Body of pancreas (tissue), 4 donors: Measurements from ENCODE around the gene TNS4. TPM values are rescaled to one million over a fixed set of nuclear protein-coding genes. Genes with fewer than 3 reads are reported as not detected.

Source experiments
- ATAC-seq: fragments of 150-250 bp; one replicate; pipeline ENCODE4 v1.9.1; 2016
- DNase-seq, 4 donors: peaks; one replicate each; pipeline ENCODE4 v3.0.0-alpha.2; 2019
- H3K27ac ChIP-seq, 4 donors: fragments of 200-600 bp; sonication (generic); 1 replicate in 3 of 4; 2 replicates in 1 of 4; pipeline versions ENCODE4 v1.5.1 to v1.6.1; 2016 to 2019; ENCODE audit warnings: mild to moderate bottlenecking in 1 of 4, mixed read lengths in 1 of 4, moderate library complexity in 1 of 4
- H3K27me3 ChIP-seq, 2 donors: fragments of 200-600 bp; sonication (generic); one replicate each; pipeline ENCODE4 v1.6.0; 2016; ENCODE audit warnings: mild to moderate bottlenecking in 1 of 2
- H3K36me3 ChIP-seq, 2 donors: fragments of 200-600 bp; sonication (generic); replicated peaks in 1 of 2; 2 replicates each; pipeline ENCODE4 v1.5.1; 2016; ENCODE audit warnings: low read depth in 2 of 2; ENCODE audit not compliant: insufficient read depth in 1 of 2
- H3K4me1 ChIP-seq: fragments of 200-600 bp; sonication (generic); one replicate; pipeline ENCODE4 v1.6.0; 2016
- H3K4me3 ChIP-seq, 2 donors: fragments of 200-600 bp; sonication (generic); 1 replicate in 1 of 2; 2 replicates in 1 of 2; pipeline ENCODE4 v1.5.1; 2016 to 2019
- H3K9me3 ChIP-seq, 3 donors: fragments of 200-600 bp; sonication (generic); 1 replicate in 2 of 3; 2 replicates in 1 of 3; pipeline ENCODE4 v1.5.1; 2016
- POLR2A ChIP-seq, 3 donors: fragments of 450-650 bp; IDR thresholded peaks; one replicate each; pipeline ENCODE4 v1.6.1; 2016; ENCODE audit warnings: antibody characterized with exemption in 3 of 3, mild to moderate bottlenecking in 2 of 3
- WGBS, 2 donors: methylation state at CpG; one replicate each; pipeline ENCODE4 v1.1.5; 2017; 5-methylcytosine and 5-hydroxymethylcytosine counted together
- intact Hi-C: fragments of 100-400 bp; cut with DNase I; formaldehyde crosslinking; loops from one replicate; pipeline ENCODE4 v1.15.1; 2023
- total RNA-seq, 2 donors: library from RNA; depleted of rRNA; stranded (reverse); fragments of >200 nt; gene quantifications; one replicate each; pipeline ENCODE4 v1.1.0, GENCODE V29; 2016
- TF ChIP-seq, protein P1 (sequence below), 7 experiments: fragments of 450-650 bp in 4 of 7; fragments of 200-600 bp in 3 of 7; sonication (generic) in 3 of 7; IDR thresholded peaks; one replicate each; pipeline ENCODE4 v1.5.1; 2016 to 2019; ENCODE audit warnings: antibody characterized with exemption in 7 of 7

TNS4 gene
- total RNA-seq, 2 donors from 2014 or later, result not detected

DNA sequence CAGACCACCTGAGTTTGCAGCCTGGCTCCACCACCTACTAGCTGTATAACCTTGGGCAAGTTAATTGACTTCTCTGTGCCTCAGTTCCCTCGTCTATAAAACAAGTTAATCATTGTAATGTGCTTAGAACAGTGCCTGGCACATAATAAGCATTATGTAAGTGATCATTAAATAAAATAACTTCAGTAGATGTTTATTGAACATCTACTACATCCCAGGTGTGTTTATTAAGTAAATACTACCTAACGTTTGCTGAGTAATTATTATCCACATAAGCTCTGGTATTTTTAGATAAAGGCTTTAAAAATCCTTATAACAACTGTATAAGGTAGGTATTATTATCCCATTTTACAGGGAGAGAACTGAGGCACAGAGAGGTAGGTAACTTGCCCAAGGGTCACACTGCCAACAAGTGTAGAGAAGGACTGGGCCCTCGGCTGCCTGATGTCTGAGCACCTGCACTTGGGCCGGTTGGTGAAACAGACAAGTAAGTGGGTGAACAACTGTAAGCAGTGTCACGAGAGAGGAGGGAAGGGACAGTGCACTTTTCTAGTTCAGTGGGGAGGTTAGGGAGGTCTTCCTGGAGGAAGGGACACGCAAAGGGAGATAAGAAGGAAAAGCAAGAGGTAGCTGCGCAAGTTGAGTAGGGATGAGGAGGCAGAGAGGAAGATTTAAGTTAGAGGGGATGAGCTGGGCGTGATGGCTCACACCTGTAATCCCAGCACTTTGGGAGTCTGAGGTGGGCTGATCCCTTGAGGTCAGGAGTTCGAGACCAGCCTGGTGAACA is 4.6 kb downstream of the TNS4 start:
- no peak for DNase-seq
- 61 to 69% methylated on average over 8 to 9 of the region's 9 CpGs for WGBS, 2 donors
- peaks cover 12% of the 10 kb centered on the region for H3K4me1 ChIP-seq
- no peaks in the 10 kb centered on the region for H3K36me3 ChIP-seq
- ATAC-seq, result no peak
- intact Hi-C loops, result no loop called here
- H3K27ac ChIP-seq, result no peak overlapping the region
- no peak overlapping the region for H3K4me3 ChIP-seq
- no peaks in the 10 kb centered on the region for H3K27me3 ChIP-seq
- no peaks in the 10 kb centered on the region for H3K9me3 ChIP-seq
- TF ChIP-seq, protein P1, sequence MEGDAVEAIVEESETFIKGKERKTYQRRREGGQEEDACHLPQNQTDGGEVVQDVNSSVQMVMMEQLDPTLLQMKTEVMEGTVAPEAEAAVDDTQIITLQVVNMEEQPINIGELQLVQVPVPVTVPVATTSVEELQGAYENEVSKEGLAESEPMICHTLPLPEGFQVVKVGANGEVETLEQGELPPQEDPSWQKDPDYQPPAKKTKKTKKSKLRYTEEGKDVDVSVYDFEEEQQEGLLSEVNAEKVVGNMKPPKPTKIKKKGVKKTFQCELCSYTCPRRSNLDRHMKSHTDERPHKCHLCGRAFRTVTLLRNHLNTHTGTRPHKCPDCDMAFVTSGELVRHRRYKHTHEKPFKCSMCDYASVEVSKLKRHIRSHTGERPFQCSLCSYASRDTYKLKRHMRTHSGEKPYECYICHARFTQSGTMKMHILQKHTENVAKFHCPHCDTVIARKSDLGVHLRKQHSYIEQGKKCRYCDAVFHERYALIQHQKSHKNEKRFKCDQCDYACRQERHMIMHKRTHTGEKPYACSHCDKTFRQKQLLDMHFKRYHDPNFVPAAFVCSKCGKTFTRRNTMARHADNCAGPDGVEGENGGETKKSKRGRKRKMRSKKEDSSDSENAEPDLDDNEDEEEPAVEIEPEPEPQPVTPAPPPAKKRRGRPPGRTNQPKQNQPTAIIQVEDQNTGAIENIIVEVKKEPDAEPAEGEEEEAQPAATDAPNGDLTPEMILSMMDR (IDR thresholded peaks at IDR 0.05), result no peak
- TF ChIP-seq POLR2A (IDR thresholded peaks at IDR 0.05), result no peak

- ATAC-seq (no peak), DNase-seq (no peak)
- WGBS, 2 donors, result 87 to 100% methylated on average over 1 to 6 of the region's 6 CpGs
- Histone ChIP-seq H3K9me3 (no peaks in the 10 kb centered on the region), H3K4me1 (peaks cover 14% of the 10 kb centered on the region), H3K27ac (no peak overlapping the region), H3K4me3 (no peak overlapping the region), H3K27me3 (no peaks in the 10 kb centered on the region), H3K36me3 (no peaks in the 10 kb centered on the region)
- intact Hi-C loops, result no loop called here
- TF ChIP-seq POLR2A (IDR thresholded peaks at IDR 0.05), result no peak
- TF ChIP-seq, protein P1 (IDR thresholded peaks at IDR 0.05), result no peak
Observed at GRCh38 chr17:40496170-40496569, 5.3 kb downstream of the TNS4 start.

GRCh38 chr17:40495140-40495539 is 6.3 kb downstream of the TNS4 start:
- H3K4me1 ChIP-seq, result peaks cover 23% of the 10 kb centered on the region

GRCh38 chr17:40493697-40494096 is 7.7 kb downstream of the TNS4 start:
- TF ChIP-seq, protein P1 (IDR thresholded peaks at IDR 0.05), result no peak
- no peak for TF ChIP-seq POLR2A (IDR thresholded peaks at IDR 0.05)
- no peaks in the 10 kb centered on the region for H3K36me3 ChIP-seq
- intact Hi-C loops, result no loop called here
- no peaks in the 10 kb centered on the region for H3K9me3 ChIP-seq
- no peak for ATAC-seq
- 37 to 66% methylated on average over 2 to 4 of the region's 4 CpGs for WGBS, 2 donors
- H3K27me3 ChIP-seq, result no peaks in the 10 kb centered on the region
- DNase-seq, result no peak
- peaks cover 14% of the 10 kb centered on the region for H3K4me1 ChIP-seq
- H3K4me3 ChIP-seq, result no peak overlapping the region
- no peak overlapping the region for H3K27ac ChIP-seq

More at GRCh38 chr17:40495140-40495539, 6.3 kb downstream of the TNS4 start:
- Histone ChIP-seq H3K27ac (no peak overlapping the region), H3K36me3 (no peaks in the 10 kb centered on the region), H3K9me3 (no peaks in the 10 kb centered on the region), H3K4me3 (no peak overlapping the region), H3K27me3 (no peaks in the 10 kb centered on the region)
- 70 to 73% methylated on average over 5 of the region's 5 CpGs for WGBS, 2 donors
- DNase-seq, result no peak
- ATAC-seq, result no peak
- intact Hi-C loops, result no loop called here
- TF ChIP-seq POLR2A (IDR thresholded peaks at IDR 0.05), result no peak
- TF ChIP-seq, protein P1 (IDR thresholded peaks at IDR 0.05), result no peak

DNA sequence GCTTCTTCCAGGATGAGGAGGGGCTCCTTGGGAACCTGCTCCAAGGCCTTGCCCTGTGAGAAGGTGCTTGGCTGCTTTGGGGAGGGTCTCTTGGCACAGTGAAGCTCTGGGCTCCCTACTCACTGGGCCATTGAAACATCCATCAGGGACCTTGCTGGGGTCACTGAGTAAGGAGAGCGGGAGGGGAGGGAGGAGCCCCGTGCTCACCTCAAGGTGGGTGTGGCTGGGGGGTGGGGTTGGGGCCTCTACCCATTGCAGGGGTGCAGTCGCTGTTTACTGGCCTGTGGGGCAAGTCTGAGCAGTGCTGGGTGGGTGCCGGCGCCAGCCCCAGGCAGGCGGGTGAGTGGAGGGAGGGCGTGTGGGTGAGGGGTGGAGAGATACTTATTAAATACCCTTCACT is 9.9 kb downstream of the TNS4 start:
- peaks cover 14% of the 10 kb centered on the region for H3K4me1 ChIP-seq
- intact Hi-C loops, result no loop called here
- H3K27ac ChIP-seq, result peak overlapping the region in 1 of 4 donors; percentile 87
- TF ChIP-seq, protein P1 (IDR thresholded peaks at IDR 0.05), result no peak
- no peak for TF ChIP-seq POLR2A (IDR thresholded peaks at IDR 0.05)
- no peaks in the 10 kb centered on the region for H3K36me3 ChIP-seq
- no peak overlapping the region for H3K4me3 ChIP-seq
- DNase-seq, result no peak
- ATAC-seq, result no peak
- H3K27me3 ChIP-seq, result no peaks in the 10 kb centered on the region
- H3K9me3 ChIP-seq, result no peaks in the 10 kb centered on the region
- WGBS, 2 donors, result 61 to 66% methylated on average over 6 to 7 of the region's 7 CpGs
